Tibial artery (tissue), 4 donors: Measurements from ENCODE around the gene CLEC9A.

ENCODE experiments used
- DNase-seq, 2 donors: peaks; one replicate each; pipeline ENCODE4 v3.0.0-alpha.2; 2019
- H3K27ac ChIP-seq, 2 donors: fragments of 200-600 bp; sonication (generic) in 1 of 2; 1 replicate in 1 of 2; 2 replicates in 1 of 2; pipeline ENCODE4 v1.5.1; 2018 to 2019; ENCODE audit warnings: mild to moderate bottlenecking in 1 of 2
- H3K27me3 ChIP-seq, 2 donors: fragments of 200-600 bp; sonication (generic) in 1 of 2; one replicate each; pipeline versions ENCODE4 v1.5.1 to v1.6.0; 2016 to 2019
- H3K36me3 ChIP-seq, 3 donors: fragments of 200-600 bp; sonication (generic) in 2 of 3; one replicate each; pipeline ENCODE4 v1.5.1; 2016 to 2019; ENCODE audit warnings: mild to moderate bottlenecking in 2 of 3
- H3K4me1 ChIP-seq, 4 donors: fragments of 200-600 bp; sonication (generic) in 2 of 4; 1 replicate in 3 of 4; 2 replicates in 1 of 4; pipeline ENCODE4 v1.5.1; 2016 to 2019
- H3K4me3 ChIP-seq, 2 donors: fragments of 200-600 bp; sonication (generic) in 1 of 2; 1 replicate in 1 of 2; 2 replicates in 1 of 2; pipeline ENCODE4 v1.5.1; 2018 to 2019; ENCODE audit warnings: mild to moderate bottlenecking in 2 of 2
- H3K9me3 ChIP-seq, 3 donors: fragments of 200-600 bp; sonication (generic) in 1 of 3; one replicate each; pipeline ENCODE4 v1.5.1; 2016 to 2019
- CTCF ChIP-seq, 2 experiments: fragments of 200-600 bp in 1 of 2; fragments of 450-650 bp in 1 of 2; IDR thresholded peaks; one replicate each; pipeline ENCODE4 v1.5.1; 2017 to 2019; ENCODE audit warnings: antibody characterized with exemption in 2 of 2, mild to moderate bottlenecking in 1 of 2, moderate library complexity in 1 of 2
- intact Hi-C: fragments of 100-400 bp; cut with DNase I; formaldehyde crosslinking; loops from one replicate; pipeline ENCODE4 v1.15.0; 2023; ENCODE audit warnings: low total_unique reads

Gene CLEC9A

GRCh38 chr12:10027311-10027710, 3.2 kb upstream of the CLEC9A start:
- Histone ChIP-seq H3K9me3 (no peaks in the 10 kb centered on the region), H3K36me3 (no peaks in the 10 kb centered on the region), H3K27me3 (no peaks in the 10 kb centered on the region), H3K27ac (no peak overlapping the region), H3K4me1 (no peaks in the 10 kb centered on the region), H3K4me3 (no peak overlapping the region)
- no peak for DNase-seq
- no peak for TF ChIP-seq CTCF (IDR thresholded peaks at IDR 0.05)
- intact Hi-C loops, result no loop called here

GRCh38 chr12:10027721-10028120, 2.8 kb upstream of the CLEC9A start:
- H3K27ac ChIP-seq, result no peak overlapping the region
- H3K9me3 ChIP-seq, result no peaks in the 10 kb centered on the region
- no peak for DNase-seq
- TF ChIP-seq CTCF (IDR thresholded peaks at IDR 0.05), result no peak
- no peaks in the 10 kb centered on the region for H3K36me3 ChIP-seq
- no peaks in the 10 kb centered on the region for H3K27me3 ChIP-seq
- no peak overlapping the region for H3K4me3 ChIP-seq
- H3K4me1 ChIP-seq, result no peaks in the 10 kb centered on the region
- intact Hi-C loops, result no loop called here

GRCh38 chr12:10031321-10031720, 839 bp downstream of the CLEC9A start:
- DNase-seq, result no peak
- H3K4me3 ChIP-seq, result no peak overlapping the region
- intact Hi-C loops, result no loop called here
- H3K4me1 ChIP-seq, result no peaks in the 10 kb centered on the region
- no peak overlapping the region for H3K27ac ChIP-seq
- no peaks in the 10 kb centered on the region for H3K9me3 ChIP-seq
- no peaks in the 10 kb centered on the region for H3K36me3 ChIP-seq
- no peaks in the 10 kb centered on the region for H3K27me3 ChIP-seq
- TF ChIP-seq CTCF (IDR thresholded peaks at IDR 0.05), result no peak

- no peaks in the 10 kb centered on the region for H3K9me3 ChIP-seq
- no peaks in the 10 kb centered on the region for H3K36me3 ChIP-seq
- no peak for DNase-seq
- H3K4me1 ChIP-seq, result no peaks in the 10 kb centered on the region
- H3K27me3 ChIP-seq, result no peaks in the 10 kb centered on the region
- TF ChIP-seq CTCF (IDR thresholded peaks at IDR 0.05), result no peak
- no peak overlapping the region for H3K4me3 ChIP-seq
- no peak overlapping the region for H3K27ac ChIP-seq
- intact Hi-C loops, result no loop called here
Measured at GRCh38 chr12:10031771-10032175, 1.3 kb downstream of the CLEC9A start.

- intact Hi-C loops, result no loop called here
- H3K36me3 ChIP-seq, result no peaks in the 10 kb centered on the region
- H3K27ac ChIP-seq, result no peak overlapping the region
- no peaks in the 10 kb centered on the region for H3K4me1 ChIP-seq
- no peaks in the 10 kb centered on the region for H3K27me3 ChIP-seq
- H3K4me3 ChIP-seq, result no peak overlapping the region
- DNase-seq, result no peak
- peak in 1 of 2 experiments; percentile 33 for TF ChIP-seq CTCF (IDR thresholded peaks at IDR 0.05)
- no peaks in the 10 kb centered on the region for H3K9me3 ChIP-seq
Measured at GRCh38 chr12:10033783-10034545, 3.5 kb downstream of the CLEC9A start.
